NCI-H69 (cell line): ENCODE results near the gene CKAP4.

ENCODE experiments used
- DNase-seq: peaks from one replicate; lab custom pipeline; 2025; lab: John Stamatoyannopoulos, UW

The CKAP4 gene

GRCh38 chr12:106274012-106274411, 26.2 kb upstream of the CKAP4 start:
- no peak for DNase-seq

- DNase-seq, result no peak
Observed at GRCh38 chr12:106273491-106273890, 25.7 kb upstream of the CKAP4 start.

- no peak for DNase-seq
Observed at GRCh38 chr12:106271575-106272505, 24.0 kb upstream of the CKAP4 start.

- no peak for DNase-seq
Observed at GRCh38 chr12:106269150-106269771, 21.4 kb upstream of the CKAP4 start.

GRCh38 chr12:106267535-106267934, 19.7 kb upstream of the CKAP4 start:
- DNase-seq, result no peak

GRCh38 chr12:106265116-106265515, 17.3 kb upstream of the CKAP4 start:
- DNase-seq, result no peak

GRCh38 chr12:106258935-106259334, 11.1 kb upstream of the CKAP4 start:
- no peak for DNase-seq

- DNase-seq, result no peak
Observed at GRCh38 chr12:106258226-106258625, 10.4 kb upstream of the CKAP4 start.

GRCh38 chr12:106256524-106256923, 8.7 kb upstream of the CKAP4 start:
- DNase-seq, result no peak

- no peak for DNase-seq
Observed at GRCh38 chr12:106255952-106256351, 8.1 kb upstream of the CKAP4 start.

GRCh38 chr12:106255493-106255892, 7.7 kb upstream of the CKAP4 start:
- no peak for DNase-seq

GRCh38 chr12:106254724-106255123, 6.9 kb upstream of the CKAP4 start:
- DNase-seq, result peak; percentile 67

- peak; percentile 36 for DNase-seq
Observed at GRCh38 chr12:106251631-106252455, 4.0 kb upstream of the CKAP4 start.

GRCh38 chr12:106249411-106250135, 1.8 kb upstream of the CKAP4 start:
- peak; percentile 49 for DNase-seq

GRCh38 chr12:106248846-106249371, 1.1 kb upstream of the CKAP4 start:
- DNase-seq, result no peak

GRCh38 chr12:106248312-106248845, 559 bp upstream of the CKAP4 start:
- peak; percentile 72 for DNase-seq

GRCh38 chr12:106246891-106247673, 738 bp downstream of the CKAP4 start:
- DNase-seq, result peak; percentile 72

GRCh38 chr12:106245767-106246166, 2.1 kb downstream of the CKAP4 start:
- DNase-seq, result peak; percentile 59

GRCh38 chr12:106243620-106244019, 4.2 kb downstream of the CKAP4 start:
- no peak for DNase-seq

- no peak for DNase-seq
Observed at GRCh38 chr12:106240821-106241220, 7.0 kb downstream of the CKAP4 start.
